Endothelial cell of umbilical vein (primary cell): ENCODE data around the gene CIP2A. TPM values are rescaled to one million over a fixed set of nuclear protein-coding genes. Genes with fewer than 3 reads are reported as not detected.
A peak's percentile ranks its signal among the peaks of the same experiment; 100 is the strongest.

ENCODE experiments used
- BruUV-seq: library from RNA; stranded (reverse); fragments of 400-500 nt; replicated peaks from 2 replicates; lab custom pipeline; 2021; lab: Mats Ljungman, UMichigan
- CTCF ChIA-PET: fragments of 300-600, 350-600 bp; sonication (Branson Sonifier 250); formaldehyde crosslinking; loops from one replicate; lab custom pipeline; 2021; ENCODE audit warnings: antibody characterized with exemption, inconsistent platforms; lab: Charles Lee
- POLR2A ChIA-PET: fragments of 300-600, 350-600 bp; sonication (Branson Sonifier 250); formaldehyde crosslinking; loops from one replicate; lab custom pipeline; 2021; ENCODE audit warnings: antibody characterized with exemption, inconsistent platforms; lab: Charles Lee
- DNase-seq: peaks from one replicate; pipeline ENCODE4 v3.0.0-alpha.2; 2011; ENCODE audit warnings: low read depth, low spot score
- FAIRE-seq: peaks from 2 replicates; lab custom pipeline; 2011; peaks lifted over from hg19 to GRCh38; lab: Jason Lieb, UNC
- H2AFZ ChIP-seq: 2 replicates; pipeline ENCODE4 v1.6.0; 2012; ENCODE audit warnings: low read depth, low read length, control low read depth, inconsistent platforms
- H3K27ac ChIP-seq: 2 replicates; pipeline ENCODE4 v1.5.1; 2011; ENCODE audit warnings: low read depth, mild to moderate bottlenecking, control low read depth, low read length, moderate library complexity; ENCODE audit not compliant: insufficient read depth
- H3K27me3 ChIP-seq, 2 experiments: 2 replicates each; pipeline versions ENCODE4 v1.6.0 to v1.6.1; 2011; ENCODE audit warnings: low read length in 2 of 2, mixed read lengths in 1 of 2; ENCODE audit not compliant: control insufficient read depth in 2 of 2, insufficient read depth in 2 of 2
- H3K36me3 ChIP-seq, 2 experiments: 2 replicates in 1 of 2; 3 replicates in 1 of 2; pipeline ENCODE4 v1.5.1; 2011; ENCODE audit warnings: low read length in 2 of 2, mild to moderate bottlenecking in 1 of 2, moderate library complexity in 1 of 2; ENCODE audit not compliant: control insufficient read depth in 2 of 2, insufficient read depth in 2 of 2; ENCODE audit errors: extremely low read depth in 1 of 2
- H3K4me1 ChIP-seq: 3 replicates; pipeline ENCODE4 v1.5.1; 2011; ENCODE audit warnings: mild to moderate bottlenecking, low read length; ENCODE audit not compliant: control insufficient read depth, insufficient read depth; ENCODE audit errors: extremely low read depth
- H3K4me2 ChIP-seq: 2 replicates; pipeline ENCODE4 v1.6.1; 2011; ENCODE audit warnings: low read length, control low read depth, mixed read lengths; ENCODE audit not compliant: insufficient read depth
- H3K4me3 ChIP-seq, 3 experiments: fragments of 200-600 bp in 1 of 3; sonication (generic), shearing (Covaris generic) in 1 of 3; replicated peaks in 1 of 3; 2 replicates each; pipeline ENCODE4 v1.5.1; 2011 to 2016; ENCODE audit warnings: control low read depth in 3 of 3, low read length in 3 of 3, mild to moderate bottlenecking in 2 of 3, inconsistent platforms in 1 of 3, low read depth in 1 of 3, moderate library complexity in 1 of 3; ENCODE audit not compliant: insufficient read depth in 1 of 3
- H3K79me2 ChIP-seq: 2 replicates; pipeline ENCODE4 v1.6.0; 2012; ENCODE audit warnings: low read length, inconsistent platforms; ENCODE audit not compliant: control insufficient read depth, insufficient read depth
- H3K9ac ChIP-seq: replicated peaks from 2 replicates; pipeline ENCODE3; 2011; ENCODE audit warnings: low read length, control low read depth; ENCODE audit not compliant: insufficient read depth; ENCODE audit errors: extremely low read depth
- H3K9me1 ChIP-seq: replicated peaks from 3 replicates; pipeline ENCODE4 v1.6.0; 2011; ENCODE audit warnings: mild to moderate bottlenecking, low read length; ENCODE audit not compliant: control insufficient read depth, insufficient read depth; ENCODE audit errors: extremely low read depth
- H3K9me3 ChIP-seq: replicated peaks from 2 replicates; pipeline ENCODE4 v1.5.1; 2012; ENCODE audit warnings: low read length, inconsistent platforms; ENCODE audit not compliant: control insufficient read depth, insufficient read depth
- H4K20me1 ChIP-seq: replicated peaks from 2 replicates; pipeline ENCODE3; 2011; ENCODE audit warnings: mild to moderate bottlenecking, low read length; ENCODE audit not compliant: control insufficient read depth, insufficient read depth; ENCODE audit errors: extremely low read depth
- GATA2 ChIP-seq: IDR thresholded peaks from 2 replicates; pipeline ENCODE4 v1.7.0; 2011; ENCODE audit warnings: low read depth, mild to moderate bottlenecking, moderate library complexity, mixed read lengths, low read length; ENCODE audit not compliant: insufficient read length, insufficient read depth
- JUN ChIP-seq: IDR thresholded peaks from 2 replicates; pipeline ENCODE4 v1.6.1; 2011; ENCODE audit warnings: borderline replicate concordance, low read depth; ENCODE audit not compliant: insufficient read length, insufficient read depth
- dilution Hi-C: fragments of 300-500 bp; cut with MboI; formaldehyde crosslinking; loops from one replicate; pipeline ENCODE4 v1.15.0; 2019; ENCODE audit warnings: low sequenced_read_pairs; ENCODE audit not compliant: extremely low pct_ligation_motif_present
- intact Hi-C: fragments of 100-400 bp; cut with micrococcal nuclease; formaldehyde crosslinking; loops from one replicate; pipeline ENCODE4 v1.10.0; 2022
- polyA plus RNA-seq, 4 experiments: library from polyadenylated mRNA; depleted of rRNA in 3 of 4; stranded (reverse) in 3 of 4; unstranded in 1 of 4; fragments of >200 nt; gene quantifications; 2 replicates each; pipeline versions ENCODE4 v1.2.1 to v1.2.3, GENCODE V29; 2011 to 2012; ENCODE audit warnings: missing spikeins in 1 of 4
- total RNA-seq: library from RNA; stranded (reverse); gene quantifications from 2 replicates; pipeline ENCODE4 v1.2.3, GENCODE V29; 2021
- TF ChIP-seq, protein P1 (sequence below), 2 donors: IDR thresholded peaks; 1 replicate in 1 of 2; 2 replicates in 1 of 2; pipeline ENCODE4 v1.5.1; 2011; ENCODE audit warnings: low read length in 2 of 2, mild to moderate bottlenecking in 2 of 2, moderate library complexity in 2 of 2, control low read depth in 1 of 2, inconsistent platforms in 1 of 2, low read depth in 1 of 2; ENCODE audit not compliant: insufficient read depth in 1 of 2; ENCODE audit errors: extremely low read depth in 1 of 2
- TF ChIP-seq, protein P2 (sequence below): IDR thresholded peaks from 2 replicates; pipeline ENCODE4 v1.6.1; 2011; ENCODE audit not compliant: insufficient read depth, insufficient read length

CIP2A gene
- total and polyA plus RNA-seq, 2 donors (not counting 3 experiments of a cell fraction or from before 2014, with no cell fraction given): 9.4 to 33.7 TPM

DNA sequence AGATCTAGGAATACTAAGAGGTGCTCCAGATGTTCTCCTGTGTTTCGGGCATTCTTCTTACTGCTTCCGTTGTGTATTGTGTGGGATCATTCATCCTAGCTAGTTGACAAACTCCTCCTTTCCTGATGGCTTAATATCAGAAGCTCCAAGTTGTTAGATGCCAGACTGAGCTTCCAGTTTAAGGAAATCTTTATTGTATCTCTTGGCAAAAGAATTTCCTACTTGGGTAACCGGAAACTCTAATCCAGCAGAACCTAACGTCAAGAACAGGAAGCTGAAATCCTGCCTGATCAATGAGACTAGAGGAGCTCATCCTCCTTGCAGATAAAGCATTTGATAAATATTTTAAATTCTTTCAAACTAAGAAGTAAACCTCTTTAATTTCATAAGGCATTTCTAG lies 51.2 kb downstream of the CIP2A start:
- peak; percentile 87 for FAIRE-seq
- H3K4me3 ChIP-seq: no peak overlapping the region
- H3K4me1 ChIP-seq: peaks cover 17% of the 10 kb centered on the region
- POLR2A ChIA-PET: no interaction called here
- TF ChIP-seq, protein P1, sequence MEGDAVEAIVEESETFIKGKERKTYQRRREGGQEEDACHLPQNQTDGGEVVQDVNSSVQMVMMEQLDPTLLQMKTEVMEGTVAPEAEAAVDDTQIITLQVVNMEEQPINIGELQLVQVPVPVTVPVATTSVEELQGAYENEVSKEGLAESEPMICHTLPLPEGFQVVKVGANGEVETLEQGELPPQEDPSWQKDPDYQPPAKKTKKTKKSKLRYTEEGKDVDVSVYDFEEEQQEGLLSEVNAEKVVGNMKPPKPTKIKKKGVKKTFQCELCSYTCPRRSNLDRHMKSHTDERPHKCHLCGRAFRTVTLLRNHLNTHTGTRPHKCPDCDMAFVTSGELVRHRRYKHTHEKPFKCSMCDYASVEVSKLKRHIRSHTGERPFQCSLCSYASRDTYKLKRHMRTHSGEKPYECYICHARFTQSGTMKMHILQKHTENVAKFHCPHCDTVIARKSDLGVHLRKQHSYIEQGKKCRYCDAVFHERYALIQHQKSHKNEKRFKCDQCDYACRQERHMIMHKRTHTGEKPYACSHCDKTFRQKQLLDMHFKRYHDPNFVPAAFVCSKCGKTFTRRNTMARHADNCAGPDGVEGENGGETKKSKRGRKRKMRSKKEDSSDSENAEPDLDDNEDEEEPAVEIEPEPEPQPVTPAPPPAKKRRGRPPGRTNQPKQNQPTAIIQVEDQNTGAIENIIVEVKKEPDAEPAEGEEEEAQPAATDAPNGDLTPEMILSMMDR (IDR thresholded peaks at IDR 0.05; ENCODE audit: extremely low read depth in 1 of 2, insufficient read depth in 1 of 2, low read depth in 1 of 2, low read length in 2 of 2): no peak
- TF ChIP-seq, protein P2, sequence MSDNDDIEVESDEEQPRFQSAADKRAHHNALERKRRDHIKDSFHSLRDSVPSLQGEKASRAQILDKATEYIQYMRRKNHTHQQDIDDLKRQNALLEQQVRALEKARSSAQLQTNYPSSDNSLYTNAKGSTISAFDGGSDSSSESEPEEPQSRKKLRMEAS: no peak
- peak; percentile 73 for TF ChIP-seq GATA2
- TF ChIP-seq JUN: no peak
- no peaks in the 10 kb centered on the region for H3K27me3 ChIP-seq
- H3K9me1 ChIP-seq: no peaks in the 10 kb centered on the region
- H2AFZ ChIP-seq: no peak overlapping the region
- intact Hi-C loops: no loop called here
- H3K27ac ChIP-seq: no peak overlapping the region
- peak; percentile 42 for DNase-seq
- H3K4me2 ChIP-seq: peak overlapping the region; percentile 62
- H3K79me2 ChIP-seq: no peaks in the 10 kb centered on the region
- CTCF ChIA-PET: interaction anchor here (1.0 to 2.8 kb wide), 3 partner anchors 14 to 49 kb away, joined by 3 to 16 read pairs (median 4); no protein-coding TSS in a partner anchor
- H3K36me3 ChIP-seq: no peaks in the 10 kb centered on the region
- H4K20me1 ChIP-seq: no peaks in the 10 kb centered on the region
- BruUV-seq: no TSS peak
- no peak overlapping the region for H3K9ac ChIP-seq
- no peaks in the 10 kb centered on the region for H3K9me3 ChIP-seq
- dilution Hi-C loops: no loop called here
